Germinal center (tissue), 1 donor: Measurements from ENCODE around the gene SUGCT.
"Not testable (repeated sequence)": the region's sequence is repeated elsewhere in the genome, so short reads cannot be mapped to it uniquely, and the experiment has no call there.

ENCODE experiments used
- DNase-seq: peaks from one replicate; pipeline ENCODE4 v3.0.0; 2012; ENCODE audit warnings: mixed read lengths, low spot score

Gene SUGCT

DNA sequence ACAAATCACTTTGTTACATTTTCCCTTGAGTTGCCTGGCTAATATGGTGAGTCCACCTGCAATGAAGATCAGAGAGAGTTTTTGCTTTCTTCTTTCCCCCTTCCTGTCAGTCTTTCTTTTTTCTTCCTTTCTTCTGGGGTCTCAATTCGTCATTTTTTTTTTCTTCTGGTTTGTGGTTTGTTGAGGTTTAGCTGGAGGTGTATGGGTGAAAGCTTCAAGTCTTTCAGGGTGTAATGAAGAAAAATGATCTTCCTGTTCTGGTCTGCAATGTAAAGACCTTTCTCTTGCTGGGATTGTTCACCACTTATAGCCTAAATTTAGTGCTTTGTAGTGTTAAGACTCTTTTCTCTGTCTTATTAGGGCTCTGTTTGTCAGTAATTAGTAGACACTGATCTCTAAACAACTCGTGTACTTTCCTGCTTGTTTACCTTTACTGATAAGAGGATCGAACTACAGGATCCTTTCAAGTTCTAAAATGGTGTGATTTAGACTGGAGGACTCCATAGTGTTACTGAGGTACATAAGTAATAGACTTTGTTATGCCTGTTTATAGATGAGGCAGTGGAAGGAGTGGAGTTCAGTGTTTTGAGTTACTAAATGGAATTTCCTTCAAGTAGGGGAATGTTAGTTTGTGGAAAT is 129.1 kb downstream of the SUGCT start:
- no peak for DNase-seq

- DNase-seq: no peak
Observed at GRCh38 chr7:40267583-40267982, 132.8 kb downstream of the SUGCT start.

GRCh38 chr7:40268810-40269209 is 134.0 kb downstream of the SUGCT start:
- DNase-seq: not testable (repeated sequence)

DNA sequence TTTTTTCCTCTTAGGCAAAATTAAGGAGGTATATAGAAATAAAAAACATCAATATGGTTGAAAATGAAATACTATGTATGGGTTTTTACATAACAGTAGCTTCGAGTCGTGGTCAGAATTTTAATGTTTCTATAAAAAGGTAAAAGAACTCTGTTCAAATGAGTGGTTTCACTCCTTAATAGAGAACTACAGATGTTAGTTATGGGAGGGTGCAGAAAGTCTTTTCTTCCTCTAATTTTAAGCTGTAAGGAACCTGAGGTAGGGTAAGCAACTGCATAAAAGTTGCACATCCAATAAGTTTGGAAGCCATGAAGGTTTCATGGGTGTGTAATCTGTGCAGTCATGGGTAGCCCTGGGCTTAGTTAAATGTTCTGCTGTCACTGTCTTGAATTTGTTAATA is 141.3 kb downstream of the SUGCT start:
- no peak for DNase-seq

DNA sequence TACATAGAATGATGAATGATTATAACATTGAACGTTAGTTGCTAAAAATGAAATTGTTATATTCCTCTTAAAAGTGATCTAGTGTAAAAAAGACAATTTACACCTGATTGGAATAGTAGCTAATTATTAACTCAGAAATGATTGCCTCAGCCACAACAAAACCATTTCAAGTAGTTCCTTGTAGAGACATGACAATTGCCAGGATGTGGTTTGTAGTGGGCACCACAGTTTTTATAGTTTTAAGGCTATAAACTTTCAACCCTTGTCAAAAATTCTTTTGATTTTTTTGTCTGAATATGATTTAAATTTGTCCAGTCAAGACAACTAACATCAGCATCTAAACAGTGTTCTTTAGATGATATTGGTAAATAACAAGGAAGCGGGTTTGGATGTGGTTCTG is 145.2 kb downstream of the SUGCT start:
- DNase-seq: no peak

DNA sequence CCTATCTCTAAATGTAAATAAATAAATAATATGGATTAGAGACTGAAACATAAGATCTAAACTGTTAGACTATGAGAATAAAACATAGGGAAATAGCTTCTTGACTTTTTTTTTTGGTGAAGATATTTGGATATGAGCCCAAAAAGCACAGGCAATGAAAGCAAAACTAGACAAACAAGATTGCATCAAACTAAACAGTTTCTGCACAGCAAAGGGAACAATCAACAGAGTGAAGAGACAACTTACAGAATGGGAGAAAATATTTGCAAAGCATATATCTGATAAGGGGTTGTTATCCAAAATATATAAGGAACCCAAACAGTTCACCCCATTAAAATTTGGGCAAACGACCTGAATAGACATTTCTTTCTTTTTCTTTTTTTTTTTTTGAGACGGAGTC is 148.1 kb downstream of the SUGCT start:
- DNase-seq: no peak

DNA sequence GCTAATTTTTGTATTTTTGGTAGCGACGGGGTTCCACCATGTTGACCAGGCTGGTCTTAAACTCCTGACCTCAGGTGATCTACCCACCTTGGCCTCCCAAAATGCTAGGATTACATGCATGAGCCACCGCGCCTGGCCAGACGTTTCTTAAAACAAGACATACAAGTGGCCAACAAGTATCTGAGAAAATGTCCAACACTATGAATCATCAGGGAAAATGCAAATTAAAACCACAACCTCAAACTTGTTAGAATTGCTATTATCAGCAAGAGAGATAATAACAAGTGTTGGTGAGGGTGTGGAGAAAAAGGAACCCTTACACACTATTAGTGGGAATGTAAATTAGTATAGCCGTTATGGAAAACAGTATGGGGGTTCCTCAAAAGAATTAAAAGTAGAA is 148.6 kb downstream of the SUGCT start:
- DNase-seq: no peak

- no peak for DNase-seq
Observed at GRCh38 chr7:40288827-40289226, 154.0 kb downstream of the SUGCT start.

DNA sequence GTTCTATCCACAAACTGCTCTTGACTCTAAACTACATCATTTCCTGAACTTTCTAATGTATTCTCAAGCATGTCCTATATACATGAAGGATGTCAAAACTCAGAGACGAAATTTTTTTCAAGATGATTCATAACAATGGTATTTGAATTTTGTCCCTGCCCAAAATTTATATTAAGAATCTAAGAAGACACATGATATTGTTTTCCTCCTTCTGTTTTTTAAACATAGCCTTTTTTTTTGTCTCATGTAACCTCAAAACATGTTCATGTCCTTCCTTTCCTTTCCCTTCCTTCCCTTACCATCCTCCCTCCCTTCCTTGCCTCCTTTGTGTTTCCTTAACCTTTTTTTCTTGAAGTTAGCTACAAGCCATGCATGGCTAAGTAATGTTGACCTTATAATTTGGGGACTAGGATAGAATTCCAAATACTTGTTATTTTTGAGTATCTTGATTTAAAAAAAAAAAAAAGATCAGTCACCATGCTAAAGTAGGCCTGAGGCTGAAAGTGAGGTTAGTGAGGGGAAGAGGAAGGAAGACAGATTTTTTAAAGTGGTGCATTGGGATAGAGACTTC is 163.0 kb downstream of the SUGCT start:
- no peak for DNase-seq

DNA sequence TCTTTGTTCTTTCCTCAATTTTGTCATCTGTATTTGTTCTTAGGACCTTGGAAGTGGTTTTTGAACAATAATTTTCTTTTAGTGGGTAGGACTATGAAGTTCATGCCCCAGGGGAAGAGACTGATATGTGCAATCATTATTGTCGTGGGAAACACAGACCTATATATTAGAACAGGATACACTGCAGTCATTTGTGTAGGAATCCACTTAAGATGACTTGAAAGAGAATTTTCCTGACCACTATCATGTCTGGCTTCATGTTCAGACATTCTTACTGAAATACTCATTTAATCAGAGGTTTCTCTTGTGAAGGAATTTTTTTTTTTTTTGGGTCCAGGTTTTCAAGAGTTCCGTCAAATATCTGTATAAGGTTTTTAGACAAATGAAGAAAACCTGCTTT is 163.6 kb downstream of the SUGCT start:
- no peak for DNase-seq

GRCh38 chr7:40299097-40299496 is 164.3 kb downstream of the SUGCT start:
- no peak for DNase-seq

DNA sequence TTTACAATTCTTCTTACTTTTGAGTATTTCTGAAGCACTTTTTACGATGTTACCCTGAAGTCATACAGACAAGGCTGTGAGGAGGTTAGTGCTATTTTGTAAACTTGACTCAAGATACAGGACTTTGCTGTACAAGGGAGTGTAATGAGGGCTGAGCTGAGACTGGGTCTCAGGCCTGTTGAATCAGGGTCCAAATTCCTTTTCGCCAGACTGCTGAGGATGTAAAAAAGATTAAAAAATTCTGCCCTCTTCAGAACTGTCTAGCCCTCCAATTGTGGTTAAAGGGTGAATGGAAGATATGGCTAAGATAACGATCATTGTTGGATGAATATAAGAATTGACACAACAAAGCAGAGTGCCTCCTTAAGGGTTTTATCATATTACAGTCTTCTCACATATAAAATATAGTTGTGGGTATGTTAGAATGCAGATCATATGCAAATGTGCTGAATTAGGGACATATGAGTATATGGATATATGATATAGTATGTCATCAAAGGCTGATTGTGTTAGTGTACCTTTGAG is 165.4 kb downstream of the SUGCT start:
- no peak for DNase-seq

- no peak for DNase-seq
Observed at GRCh38 chr7:40301486-40302068, 166.8 kb downstream of the SUGCT start.

DNA sequence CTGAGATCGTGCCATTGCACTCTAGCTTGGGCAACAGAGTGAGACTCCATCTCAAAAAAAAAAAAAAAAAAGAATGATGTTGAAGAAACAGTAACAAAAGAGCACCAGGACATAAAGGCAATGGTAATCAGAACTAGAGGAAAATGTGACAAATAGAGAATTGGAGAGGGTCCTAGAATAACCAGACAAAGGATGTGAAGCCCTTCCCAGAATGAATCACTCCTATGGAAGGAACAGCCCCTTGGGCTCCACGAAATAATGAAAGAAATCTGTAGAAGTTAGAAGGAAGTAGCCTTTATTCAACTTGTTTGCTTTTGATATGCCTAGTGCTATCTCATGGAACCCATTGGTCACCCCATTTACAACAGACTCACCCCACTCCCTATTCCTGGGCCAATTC is 169.2 kb downstream of the SUGCT start:
- DNase-seq: no peak

DNA sequence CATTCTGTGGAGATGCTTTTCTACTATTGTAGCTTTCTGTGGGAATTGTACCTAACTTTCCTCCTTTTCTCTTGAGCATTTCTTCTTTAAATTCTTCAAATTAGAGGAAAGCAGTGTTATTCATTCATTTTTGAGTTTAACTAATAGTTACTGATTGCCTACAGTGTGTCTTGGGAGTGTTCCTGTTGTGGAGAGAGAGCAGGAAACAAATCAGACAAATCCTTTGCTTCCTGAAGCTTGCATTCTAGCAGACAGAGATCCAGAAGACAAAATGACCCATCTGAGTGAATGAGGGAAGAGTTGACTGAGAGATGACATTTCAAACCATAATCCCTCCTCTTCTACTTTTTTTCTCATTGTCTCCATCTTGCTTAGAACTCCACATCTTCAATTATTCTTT is 170.4 kb downstream of the SUGCT start:
- DNase-seq: no peak

- no peak for DNase-seq
Observed at GRCh38 chr7:40306025-40306424, 171.2 kb downstream of the SUGCT start.

- no peak for DNase-seq
Observed at GRCh38 chr7:40306596-40306995, 171.8 kb downstream of the SUGCT start.

- no peak for DNase-seq
Observed at GRCh38 chr7:40310258-40310657, 175.5 kb downstream of the SUGCT start.

DNA sequence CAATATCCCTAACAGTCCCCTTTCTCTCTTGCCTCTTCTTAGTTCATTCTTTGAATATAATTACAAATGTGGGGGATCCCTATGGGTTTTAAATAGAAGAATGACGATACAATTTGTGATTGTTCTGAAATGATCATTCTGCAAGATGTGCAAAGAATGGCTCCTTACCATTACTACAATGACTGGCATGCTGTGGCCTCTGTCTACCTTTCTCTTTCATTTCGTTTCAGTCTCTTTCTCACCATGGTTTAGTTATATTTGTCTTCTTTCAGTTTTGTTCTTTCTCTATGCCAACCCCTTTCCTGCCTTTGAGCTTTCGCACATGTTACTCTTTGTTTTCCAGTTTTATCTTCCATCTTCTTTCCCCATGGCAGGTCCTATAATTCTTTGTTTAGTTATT is 176.5 kb downstream of the SUGCT start:
- DNase-seq: no peak

- DNase-seq: no peak
Observed at GRCh38 chr7:40315277-40315676, 180.5 kb downstream of the SUGCT start.

- DNase-seq: no peak
Observed at GRCh38 chr7:40316176-40316575, 181.4 kb downstream of the SUGCT start.

- DNase-seq: no peak
Observed at GRCh38 chr7:40324914-40325313, 190.1 kb downstream of the SUGCT start.

DNA sequence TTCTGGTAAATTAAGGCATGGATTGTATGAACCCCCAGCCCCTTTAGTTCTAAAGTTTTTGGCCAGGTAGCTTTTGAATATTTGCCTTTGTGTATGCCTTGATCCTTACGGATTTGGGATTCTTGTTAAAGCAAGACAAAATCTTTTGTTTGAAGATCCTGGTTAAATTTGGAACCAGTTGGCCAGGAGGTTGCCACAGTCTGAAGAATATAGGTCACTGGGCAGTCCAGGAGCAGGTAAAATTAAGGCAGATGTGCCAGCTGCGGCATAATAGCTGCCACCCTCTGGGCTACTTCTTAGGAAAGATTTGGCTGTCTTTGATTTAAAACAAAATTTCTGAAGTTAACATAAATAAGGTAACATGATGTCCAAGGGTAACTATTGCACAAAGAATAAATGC is 192.3 kb downstream of the SUGCT start:
- DNase-seq: no peak

GRCh38 chr7:40327873-40328272 is 193.1 kb downstream of the SUGCT start:
- DNase-seq: no peak
